Activated T-cell treated with anti-CD3 and anti-CD28 coated beads for 1 hour (primary cell): ENCODE results near the gene IZUMO2.
"Not testable (repeated sequence)": the region's sequence is repeated elsewhere in the genome, so short reads cannot be mapped to it uniquely, and the experiment has no call there.

Experiments
- DNase-seq: peaks from one replicate; pipeline ENCODE4 v3.0.0-alpha.2; 2020; ENCODE audit warnings: low read depth

IZUMO2 gene

DNA sequence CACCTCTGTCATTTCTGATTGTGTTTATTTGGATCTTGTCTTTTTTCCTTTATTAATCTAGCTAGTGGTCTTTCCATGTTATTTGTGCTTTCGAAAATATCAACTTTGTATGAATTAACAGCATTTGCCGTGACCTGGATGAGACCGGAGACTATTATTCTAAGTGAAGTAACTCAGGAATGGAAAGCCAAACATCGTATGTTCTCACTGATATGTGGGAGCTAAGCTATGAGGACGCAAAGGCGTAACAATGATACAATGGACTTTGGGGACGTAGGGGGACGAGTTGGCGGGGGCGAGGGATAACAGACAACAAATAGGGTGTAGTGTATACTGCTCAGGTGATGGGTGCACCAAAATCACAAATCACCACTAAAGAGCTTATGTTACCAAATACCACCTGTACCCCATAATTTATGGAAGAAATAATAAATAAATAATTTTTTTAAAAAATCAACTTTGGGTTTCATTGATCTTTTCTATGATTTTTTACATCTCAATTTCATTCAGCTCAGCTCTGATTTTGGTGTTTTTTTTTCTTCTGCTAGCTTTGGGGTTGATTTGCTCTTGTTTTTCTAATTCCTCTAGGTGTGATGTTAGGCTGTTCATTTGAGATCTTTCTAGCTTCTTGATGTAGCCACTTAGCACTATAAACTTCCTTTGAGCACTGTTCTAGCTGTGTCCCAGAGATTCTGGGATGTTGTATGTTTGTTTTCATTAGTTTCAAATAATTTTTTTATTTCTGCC lies 27.1 kb downstream of the IZUMO2 start:
- not testable (repeated sequence) for DNase-seq

DNA sequence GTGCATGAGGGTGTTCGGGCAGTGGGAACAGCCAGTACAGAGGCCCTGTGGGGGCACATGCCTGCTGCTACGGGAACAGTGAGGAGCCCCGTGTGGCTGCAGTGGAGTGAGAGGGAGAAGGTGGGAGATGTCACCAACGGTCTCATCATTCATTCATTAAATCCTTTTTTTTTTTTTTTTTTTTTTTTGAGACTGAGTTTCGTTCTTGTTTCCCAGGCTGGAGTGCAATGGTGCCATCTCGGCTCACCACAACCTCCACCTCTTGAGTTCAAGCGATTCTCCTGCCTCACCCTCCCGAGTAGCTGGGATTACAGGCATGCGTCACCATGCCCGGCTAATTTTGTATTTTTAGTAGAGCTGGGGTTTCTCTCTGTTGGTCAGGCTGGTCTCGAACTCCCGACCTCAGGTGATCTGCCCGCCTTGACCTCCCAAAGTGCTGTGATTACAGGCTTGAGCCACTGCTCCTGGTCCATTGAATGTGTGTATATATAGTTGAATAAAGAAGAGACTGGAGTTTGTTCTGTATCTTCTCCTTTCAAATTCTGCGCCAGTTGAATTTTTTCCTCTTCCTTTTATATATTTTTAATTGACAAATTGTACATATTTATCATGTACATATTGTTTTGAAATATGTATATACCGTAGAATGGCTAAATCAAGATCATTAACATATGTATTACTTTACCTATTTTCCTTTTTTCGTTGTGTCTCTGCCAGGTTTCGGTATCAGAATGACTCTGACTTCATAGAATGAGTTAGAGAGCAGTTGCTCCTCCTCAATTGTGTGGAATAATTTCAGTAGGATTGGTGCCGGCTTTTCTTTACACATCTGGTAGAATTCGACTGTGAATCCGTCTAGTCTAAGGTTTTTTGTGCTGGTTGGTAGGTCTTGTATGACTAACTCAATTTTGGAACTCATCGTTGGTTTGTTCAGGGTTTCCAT lies 28.0 kb downstream of the IZUMO2 start:
- not testable (repeated sequence) for DNase-seq

DNA sequence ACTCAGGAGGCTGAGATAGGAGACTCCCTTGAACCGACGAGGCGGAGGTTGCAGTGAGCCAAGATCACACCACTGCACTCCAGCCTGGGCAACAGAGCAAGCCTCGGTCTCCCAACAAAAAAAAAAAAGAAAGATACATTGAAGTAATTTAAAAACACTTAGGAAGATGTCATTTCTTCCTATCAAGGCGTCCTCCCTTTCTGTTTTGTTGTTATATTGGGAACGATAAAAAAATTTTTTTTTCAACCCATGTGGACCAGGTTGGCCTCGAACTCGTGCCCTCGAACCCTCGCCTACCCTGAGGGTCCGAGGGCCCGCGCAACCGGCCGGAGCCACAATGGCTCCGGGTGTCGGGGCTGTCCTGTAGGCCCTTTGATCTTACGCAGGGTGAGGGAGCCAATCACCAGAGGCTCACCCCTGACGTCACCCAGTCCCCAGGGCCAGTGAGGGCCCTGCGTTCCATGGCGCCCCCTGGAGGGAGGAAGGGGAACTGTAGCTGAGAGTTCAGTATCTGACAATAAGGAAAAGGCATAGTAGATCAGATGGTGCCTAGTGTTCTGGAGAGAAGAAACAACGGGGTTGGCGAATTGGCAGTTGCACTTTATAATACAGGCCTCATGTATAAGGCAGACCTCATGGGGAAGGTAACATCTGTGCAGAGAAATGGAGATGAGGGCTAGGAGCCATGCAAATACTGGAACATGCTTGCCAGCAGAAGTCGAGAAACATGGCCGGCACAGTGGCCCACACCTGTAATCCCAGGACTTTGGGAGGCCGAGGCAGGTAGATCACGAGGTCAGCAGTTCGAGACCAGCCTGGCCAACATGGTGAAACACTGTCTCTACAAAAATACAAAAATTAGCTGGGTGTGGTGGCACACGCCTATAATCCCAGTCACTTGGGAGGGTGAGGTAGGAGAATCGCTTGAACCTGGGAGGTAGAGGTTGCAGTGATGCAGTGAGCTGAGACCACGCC lies 29.3 kb downstream of the IZUMO2 start:
- not testable (repeated sequence) for DNase-seq

DNA sequence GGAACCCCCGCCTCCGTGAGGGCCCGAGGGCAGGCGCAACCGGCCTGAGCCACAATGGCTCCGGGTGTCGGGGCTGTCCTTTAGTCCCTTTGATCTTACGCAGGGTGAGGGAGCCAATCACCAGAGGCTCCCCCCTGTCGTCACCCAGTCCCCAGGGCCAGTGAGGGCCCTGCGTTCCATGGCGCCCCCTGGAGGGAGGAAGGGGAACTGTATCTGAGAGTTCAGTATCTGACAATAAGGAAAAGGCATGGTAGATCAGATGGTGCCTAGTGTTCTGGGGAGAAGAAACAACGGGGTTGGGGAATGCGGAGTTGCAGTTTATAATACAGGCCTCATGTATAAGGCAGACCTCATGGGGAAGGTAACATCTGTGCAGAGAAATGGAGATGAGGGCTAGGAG lies 59.1 kb downstream of the IZUMO2 start:
- not testable (repeated sequence) for DNase-seq

DNA sequence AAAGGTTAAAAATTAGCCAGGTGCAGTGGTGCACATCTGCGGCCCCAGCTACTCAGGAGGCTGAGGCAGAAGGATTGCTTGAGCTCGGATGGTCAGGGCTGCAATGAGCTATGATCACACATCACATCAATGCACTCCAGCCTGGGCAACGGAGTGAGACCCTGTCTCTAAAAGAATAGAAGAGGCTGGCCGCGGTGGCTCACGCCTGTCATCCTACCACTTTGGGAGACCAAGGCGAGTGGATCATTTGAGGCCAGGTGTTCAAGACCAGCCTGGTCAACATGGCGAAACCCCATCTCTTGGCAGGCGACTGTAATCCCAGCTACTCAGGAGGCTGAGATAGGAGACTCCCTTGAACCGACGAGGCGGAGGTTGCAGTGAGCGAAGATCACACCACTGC lies 59.7 kb downstream of the IZUMO2 start:
- DNase-seq, result not testable (repeated sequence)
